Measurements from ENCODE around the gene ZDHHC3. TPM values are rescaled to one million over a fixed set of nuclear protein-coding genes. Genes with fewer than 3 reads are reported as not detected.

Gene ZDHHC3
- total RNA-seq, 1 experiment from 2014 or later: 58.0 TPM

DNA sequence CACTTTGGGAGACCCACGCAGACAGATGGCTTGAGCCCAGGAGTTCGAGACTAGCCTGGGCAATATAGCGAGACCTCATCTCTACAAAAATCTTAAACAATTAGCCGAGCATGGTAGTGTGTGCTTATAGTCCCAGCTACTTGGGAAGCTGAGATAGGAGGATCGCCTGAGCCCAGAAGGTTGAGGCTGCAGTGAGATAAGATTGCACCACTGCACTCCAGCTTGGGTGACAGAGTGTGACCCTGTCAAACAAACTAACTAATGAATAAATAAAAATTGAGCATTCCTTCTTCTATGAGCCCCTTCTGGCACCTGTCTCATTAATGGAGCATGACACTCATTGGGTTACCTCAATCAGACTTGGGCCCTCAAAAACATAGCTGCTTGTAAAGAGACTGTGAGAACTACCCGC, 7.5 kb downstream of the ZDHHC3 start (continued):
- TF ChIP-seq, protein P1, sequence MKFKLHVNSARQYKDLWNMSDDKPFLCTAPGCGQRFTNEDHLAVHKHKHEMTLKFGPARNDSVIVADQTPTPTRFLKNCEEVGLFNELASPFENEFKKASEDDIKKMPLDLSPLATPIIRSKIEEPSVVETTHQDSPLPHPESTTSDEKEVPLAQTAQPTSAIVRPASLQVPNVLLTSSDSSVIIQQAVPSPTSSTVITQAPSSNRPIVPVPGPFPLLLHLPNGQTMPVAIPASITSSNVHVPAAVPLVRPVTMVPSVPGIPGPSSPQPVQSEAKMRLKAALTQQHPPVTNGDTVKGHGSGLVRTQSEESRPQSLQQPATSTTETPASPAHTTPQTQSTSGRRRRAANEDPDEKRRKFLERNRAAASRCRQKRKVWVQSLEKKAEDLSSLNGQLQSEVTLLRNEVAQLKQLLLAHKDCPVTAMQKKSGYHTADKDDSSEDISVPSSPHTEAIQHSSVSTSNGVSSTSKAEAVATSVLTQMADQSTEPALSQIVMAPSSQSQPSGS (CRISPR knock-in tag; IDR thresholded peaks at IDR 0.05; ENCODE audit: borderline replicate concordance, low read depth): no peak
- TF ChIP-seq ZNF263 (CRISPR knock-in tag; IDR thresholded peaks at IDR 0.05; ENCODE audit: low read depth): no peak
- TF ChIP-seq, protein P2, sequence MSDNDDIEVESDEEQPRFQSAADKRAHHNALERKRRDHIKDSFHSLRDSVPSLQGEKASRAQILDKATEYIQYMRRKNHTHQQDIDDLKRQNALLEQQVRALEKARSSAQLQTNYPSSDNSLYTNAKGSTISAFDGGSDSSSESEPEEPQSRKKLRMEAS (CRISPR knock-in tag; IDR thresholded peaks at IDR 0.05): no peak

DNA sequence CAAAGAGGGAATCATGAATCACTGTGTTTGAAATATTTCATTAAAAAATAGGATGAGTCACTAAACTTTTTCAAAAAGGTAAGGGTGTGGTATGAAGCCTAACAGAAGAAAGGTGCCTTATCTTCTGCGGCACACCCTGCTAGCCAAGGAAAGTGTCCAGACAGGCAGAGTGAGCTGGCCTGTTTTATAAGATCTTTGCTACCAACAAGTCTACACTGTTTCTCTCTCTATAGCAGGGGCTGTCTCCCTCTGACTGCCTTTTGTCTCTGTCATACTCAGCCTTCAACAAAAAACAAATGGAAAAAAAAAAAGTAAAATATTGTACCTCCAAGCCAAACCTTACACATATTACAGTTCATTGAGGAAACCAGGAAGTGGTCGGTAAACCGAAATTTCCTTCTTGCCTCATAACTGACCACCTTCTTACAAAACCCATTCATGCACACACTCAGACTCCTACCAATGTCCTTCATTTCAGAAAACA, 9.1 kb downstream of the ZDHHC3 start:
- no peaks in the 10 kb centered on the region for H3K27me3 Mint-ChIP-seq (ENCODE audit: low read depth)
- POLR2A ChIA-PET: interaction anchor here (1.4 kb wide), 1 partner anchor 9 kb away, joined by 3 read pairs; the partner anchor contains the start of genes EXOSC7 and ZDHHC3
- no peaks in the 10 kb centered on the region for H3K36me3 Mint-ChIP-seq
- H3K9me3 Mint-ChIP-seq: no peaks in the 10 kb centered on the region
- no peak for DNase-seq (ENCODE audit: low spot score)
- CTCF ChIA-PET: no interaction called here
- peaks cover 10% of the 10 kb centered on the region for H3K4me1 Mint-ChIP-seq
- H3K27ac Mint-ChIP-seq: no peak overlapping the region
- ATAC-seq: no peak
- H3K4me3 Mint-ChIP-seq: no peak overlapping the region
- TF ChIP-seq ATF1 (CRISPR knock-in tag; IDR thresholded peaks at IDR 0.05) (no peak), ZNF263 (CRISPR knock-in tag; IDR thresholded peaks at IDR 0.05; ENCODE audit: low read depth) (no peak), JUN (CRISPR knock-in tag; IDR thresholded peaks at IDR 0.05) (no peak), SOX15 (CRISPR knock-in tag; IDR thresholded peaks at IDR 0.05) (no peak), ZNF416 (CRISPR knock-in tag; IDR thresholded peaks at IDR 0.05) (no peak), ZNF396 (CRISPR knock-in tag; IDR thresholded peaks at IDR 0.05; ENCODE audit: borderline replicate concordance) (no peak), TEAD4 (CRISPR knock-in tag; IDR thresholded peaks at IDR 0.05) (no peak), ZNF423 (CRISPR knock-in tag; IDR thresholded peaks at IDR 0.05) (no peak)
- TF ChIP-seq, protein P3, sequence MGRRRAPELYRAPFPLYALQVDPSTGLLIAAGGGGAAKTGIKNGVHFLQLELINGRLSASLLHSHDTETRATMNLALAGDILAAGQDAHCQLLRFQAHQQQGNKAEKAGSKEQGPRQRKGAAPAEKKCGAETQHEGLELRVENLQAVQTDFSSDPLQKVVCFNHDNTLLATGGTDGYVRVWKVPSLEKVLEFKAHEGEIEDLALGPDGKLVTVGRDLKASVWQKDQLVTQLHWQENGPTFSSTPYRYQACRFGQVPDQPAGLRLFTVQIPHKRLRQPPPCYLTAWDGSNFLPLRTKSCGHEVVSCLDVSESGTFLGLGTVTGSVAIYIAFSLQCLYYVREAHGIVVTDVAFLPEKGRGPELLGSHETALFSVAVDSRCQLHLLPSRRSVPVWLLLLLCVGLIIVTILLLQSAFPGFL (CRISPR knock-in tag; IDR thresholded peaks at IDR 0.05; ENCODE audit: borderline replicate concordance): no peak
- TF ChIP-seq, protein P4, sequence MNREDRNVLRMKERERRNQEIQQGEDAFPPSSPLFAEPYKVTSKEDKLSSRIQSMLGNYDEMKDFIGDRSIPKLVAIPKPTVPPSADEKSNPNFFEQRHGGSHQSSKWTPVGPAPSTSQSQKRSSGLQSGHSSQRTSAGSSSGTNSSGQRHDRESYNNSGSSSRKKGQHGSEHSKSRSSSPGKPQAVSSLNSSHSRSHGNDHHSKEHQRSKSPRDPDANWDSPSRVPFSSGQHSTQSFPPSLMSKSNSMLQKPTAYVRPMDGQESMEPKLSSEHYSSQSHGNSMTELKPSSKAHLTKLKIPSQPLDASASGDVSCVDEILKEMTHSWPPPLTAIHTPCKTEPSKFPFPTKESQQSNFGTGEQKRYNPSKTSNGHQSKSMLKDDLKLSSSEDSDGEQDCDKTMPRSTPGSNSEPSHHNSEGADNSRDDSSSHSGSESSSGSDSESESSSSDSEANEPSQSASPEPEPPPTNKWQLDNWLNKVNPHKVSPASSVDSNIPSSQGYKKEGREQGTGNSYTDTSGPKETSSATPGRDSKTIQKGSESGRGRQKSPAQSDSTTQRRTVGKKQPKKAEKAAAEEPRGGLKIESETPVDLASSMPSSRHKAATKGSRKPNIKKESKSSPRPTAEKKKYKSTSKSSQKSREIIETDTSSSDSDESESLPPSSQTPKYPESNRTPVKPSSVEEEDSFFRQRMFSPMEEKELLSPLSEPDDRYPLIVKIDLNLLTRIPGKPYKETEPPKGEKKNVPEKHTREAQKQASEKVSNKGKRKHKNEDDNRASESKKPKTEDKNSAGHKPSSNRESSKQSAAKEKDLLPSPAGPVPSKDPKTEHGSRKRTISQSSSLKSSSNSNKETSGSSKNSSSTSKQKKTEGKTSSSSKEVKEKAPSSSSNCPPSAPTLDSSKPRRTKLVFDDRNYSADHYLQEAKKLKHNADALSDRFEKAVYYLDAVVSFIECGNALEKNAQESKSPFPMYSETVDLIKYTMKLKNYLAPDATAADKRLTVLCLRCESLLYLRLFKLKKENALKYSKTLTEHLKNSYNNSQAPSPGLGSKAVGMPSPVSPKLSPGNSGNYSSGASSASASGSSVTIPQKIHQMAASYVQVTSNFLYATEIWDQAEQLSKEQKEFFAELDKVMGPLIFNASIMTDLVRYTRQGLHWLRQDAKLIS (CRISPR knock-in tag; IDR thresholded peaks at IDR 0.05; ENCODE audit: borderline replicate concordance): no peak
- TF ChIP-seq, protein P1 (CRISPR knock-in tag; IDR thresholded peaks at IDR 0.05; ENCODE audit: borderline replicate concordance, low read depth): no peak
- TF ChIP-seq, protein P5, sequence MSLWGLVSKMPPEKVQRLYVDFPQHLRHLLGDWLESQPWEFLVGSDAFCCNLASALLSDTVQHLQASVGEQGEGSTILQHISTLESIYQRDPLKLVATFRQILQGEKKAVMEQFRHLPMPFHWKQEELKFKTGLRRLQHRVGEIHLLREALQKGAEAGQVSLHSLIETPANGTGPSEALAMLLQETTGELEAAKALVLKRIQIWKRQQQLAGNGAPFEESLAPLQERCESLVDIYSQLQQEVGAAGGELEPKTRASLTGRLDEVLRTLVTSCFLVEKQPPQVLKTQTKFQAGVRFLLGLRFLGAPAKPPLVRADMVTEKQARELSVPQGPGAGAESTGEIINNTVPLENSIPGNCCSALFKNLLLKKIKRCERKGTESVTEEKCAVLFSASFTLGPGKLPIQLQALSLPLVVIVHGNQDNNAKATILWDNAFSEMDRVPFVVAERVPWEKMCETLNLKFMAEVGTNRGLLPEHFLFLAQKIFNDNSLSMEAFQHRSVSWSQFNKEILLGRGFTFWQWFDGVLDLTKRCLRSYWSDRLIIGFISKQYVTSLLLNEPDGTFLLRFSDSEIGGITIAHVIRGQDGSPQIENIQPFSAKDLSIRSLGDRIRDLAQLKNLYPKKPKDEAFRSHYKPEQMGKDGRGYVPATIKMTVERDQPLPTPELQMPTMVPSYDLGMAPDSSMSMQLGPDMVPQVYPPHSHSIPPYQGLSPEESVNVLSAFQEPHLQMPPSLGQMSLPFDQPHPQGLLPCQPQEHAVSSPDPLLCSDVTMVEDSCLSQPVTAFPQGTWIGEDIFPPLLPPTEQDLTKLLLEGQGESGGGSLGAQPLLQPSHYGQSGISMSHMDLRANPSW (CRISPR knock-in tag; conservative IDR thresholded peaks at IDR 0.05; ENCODE audit: low read depth): no peak
- TF ChIP-seq, protein P6, sequence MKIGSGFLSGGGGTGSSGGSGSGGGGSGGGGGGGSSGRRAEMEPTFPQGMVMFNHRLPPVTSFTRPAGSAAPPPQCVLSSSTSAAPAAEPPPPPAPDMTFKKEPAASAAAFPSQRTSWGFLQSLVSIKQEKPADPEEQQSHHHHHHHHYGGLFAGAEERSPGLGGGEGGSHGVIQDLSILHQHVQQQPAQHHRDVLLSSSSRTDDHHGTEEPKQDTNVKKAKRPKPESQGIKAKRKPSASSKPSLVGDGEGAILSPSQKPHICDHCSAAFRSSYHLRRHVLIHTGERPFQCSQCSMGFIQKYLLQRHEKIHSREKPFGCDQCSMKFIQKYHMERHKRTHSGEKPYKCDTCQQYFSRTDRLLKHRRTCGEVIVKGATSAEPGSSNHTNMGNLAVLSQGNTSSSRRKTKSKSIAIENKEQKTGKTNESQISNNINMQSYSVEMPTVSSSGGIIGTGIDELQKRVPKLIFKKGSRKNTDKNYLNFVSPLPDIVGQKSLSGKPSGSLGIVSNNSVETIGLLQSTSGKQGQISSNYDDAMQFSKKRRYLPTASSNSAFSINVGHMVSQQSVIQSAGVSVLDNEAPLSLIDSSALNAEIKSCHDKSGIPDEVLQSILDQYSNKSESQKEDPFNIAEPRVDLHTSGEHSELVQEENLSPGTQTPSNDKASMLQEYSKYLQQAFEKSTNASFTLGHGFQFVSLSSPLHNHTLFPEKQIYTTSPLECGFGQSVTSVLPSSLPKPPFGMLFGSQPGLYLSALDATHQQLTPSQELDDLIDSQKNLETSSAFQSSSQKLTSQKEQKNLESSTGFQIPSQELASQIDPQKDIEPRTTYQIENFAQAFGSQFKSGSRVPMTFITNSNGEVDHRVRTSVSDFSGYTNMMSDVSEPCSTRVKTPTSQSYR (CRISPR knock-in tag; IDR thresholded peaks at IDR 0.05): no peak
- TF ChIP-seq, protein P7, sequence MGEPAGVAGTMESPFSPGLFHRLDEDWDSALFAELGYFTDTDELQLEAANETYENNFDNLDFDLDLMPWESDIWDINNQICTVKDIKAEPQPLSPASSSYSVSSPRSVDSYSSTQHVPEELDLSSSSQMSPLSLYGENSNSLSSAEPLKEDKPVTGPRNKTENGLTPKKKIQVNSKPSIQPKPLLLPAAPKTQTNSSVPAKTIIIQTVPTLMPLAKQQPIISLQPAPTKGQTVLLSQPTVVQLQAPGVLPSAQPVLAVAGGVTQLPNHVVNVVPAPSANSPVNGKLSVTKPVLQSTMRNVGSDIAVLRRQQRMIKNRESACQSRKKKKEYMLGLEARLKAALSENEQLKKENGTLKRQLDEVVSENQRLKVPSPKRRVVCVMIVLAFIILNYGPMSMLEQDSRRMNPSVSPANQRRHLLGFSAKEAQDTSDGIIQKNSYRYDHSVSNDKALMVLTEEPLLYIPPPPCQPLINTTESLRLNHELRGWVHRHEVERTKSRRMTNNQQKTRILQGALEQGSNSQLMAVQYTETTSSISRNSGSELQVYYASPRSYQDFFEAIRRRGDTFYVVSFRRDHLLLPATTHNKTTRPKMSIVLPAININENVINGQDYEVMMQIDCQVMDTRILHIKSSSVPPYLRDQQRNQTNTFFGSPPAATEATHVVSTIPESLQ (CRISPR knock-in tag; IDR thresholded peaks at IDR 0.05): no peak
- TF ChIP-seq, protein P8, sequence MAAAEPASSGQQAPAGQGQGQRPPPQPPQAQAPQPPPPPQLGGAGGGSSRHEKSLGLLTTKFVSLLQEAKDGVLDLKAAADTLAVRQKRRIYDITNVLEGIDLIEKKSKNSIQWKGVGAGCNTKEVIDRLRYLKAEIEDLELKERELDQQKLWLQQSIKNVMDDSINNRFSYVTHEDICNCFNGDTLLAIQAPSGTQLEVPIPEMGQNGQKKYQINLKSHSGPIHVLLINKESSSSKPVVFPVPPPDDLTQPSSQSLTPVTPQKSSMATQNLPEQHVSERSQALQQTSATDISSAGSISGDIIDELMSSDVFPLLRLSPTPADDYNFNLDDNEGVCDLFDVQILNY (CRISPR knock-in tag; IDR thresholded peaks at IDR 0.05): no peak
- TF ChIP-seq, protein P9, sequence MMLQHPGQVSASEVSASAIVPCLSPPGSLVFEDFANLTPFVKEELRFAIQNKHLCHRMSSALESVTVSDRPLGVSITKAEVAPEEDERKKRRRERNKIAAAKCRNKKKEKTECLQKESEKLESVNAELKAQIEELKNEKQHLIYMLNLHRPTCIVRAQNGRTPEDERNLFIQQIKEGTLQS (CRISPR knock-in tag; conservative IDR thresholded peaks at IDR 0.05): no peak
